Measurements from ENCODE around the gene AOC1. TPM values are rescaled to one million over a fixed set of nuclear protein-coding genes. Genes with fewer than 3 reads are reported as not detected.

AOC1 gene
- total RNA-seq, 1 experiment from 2014 or later, result not detected

- no peak for DNase-seq (ENCODE audit: extremely low read depth, low read depth)
Measured at GRCh38 chr7:150856303-150857275, 4.3 kb downstream of the AOC1 start.

DNA sequence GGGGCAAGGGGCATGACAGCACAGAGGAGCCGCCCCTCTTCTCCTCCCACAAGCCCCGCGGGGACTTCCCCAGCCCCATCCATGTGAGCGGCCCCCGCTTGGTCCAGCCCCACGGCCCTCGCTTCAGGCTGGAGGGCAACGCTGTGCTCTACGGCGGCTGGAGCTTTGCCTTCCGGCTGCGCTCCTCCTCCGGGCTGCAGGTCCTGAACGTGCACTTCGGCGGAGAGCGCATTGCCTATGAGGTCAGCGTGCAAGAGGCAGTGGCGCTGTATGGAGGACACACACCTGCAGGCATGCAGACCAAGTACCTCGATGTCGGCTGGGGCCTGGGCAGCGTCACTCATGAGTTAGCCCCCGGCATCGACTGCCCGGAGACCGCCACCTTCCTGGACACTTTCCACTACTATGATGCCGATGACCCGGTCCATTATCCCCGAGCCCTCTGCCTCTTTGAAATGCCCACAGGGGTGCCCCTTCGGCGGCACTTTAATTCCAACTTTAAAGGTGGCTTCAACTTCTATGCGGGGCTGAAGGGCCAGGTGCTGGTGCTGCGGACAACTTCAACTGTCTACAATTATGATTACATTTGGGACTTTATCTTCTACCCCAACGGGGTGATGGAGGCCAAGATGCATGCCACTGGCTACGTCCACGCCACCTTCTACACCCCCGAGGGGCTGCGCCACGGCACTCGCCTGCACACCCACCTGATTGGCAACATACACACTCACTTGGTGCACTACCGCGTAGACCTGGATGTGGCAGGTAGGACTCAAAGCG, 5.1 kb downstream of the AOC1 start:
- no peak for DNase-seq (ENCODE audit: extremely low read depth, low read depth)

GRCh38 chr7:150858236-150859197, 6.2 kb downstream of the AOC1 start:
- no peak for DNase-seq (ENCODE audit: extremely low read depth, low read depth)

- no peak for DNase-seq (ENCODE audit: extremely low read depth, low read depth)
Measured at GRCh38 chr7:150860291-150860977, 8.1 kb downstream of the AOC1 start.

- DNase-seq (ENCODE audit: extremely low read depth, low read depth), result no peak
Measured at GRCh38 chr7:150860978-150861295, 8.6 kb downstream of the AOC1 start.

GRCh38 chr7:150862356-150862755, 10.0 kb downstream of the AOC1 start:
- DNase-seq (ENCODE audit: extremely low read depth, low read depth), result no peak

GRCh38 chr7:150863946-150864345, 11.6 kb downstream of the AOC1 start:
- no peak for DNase-seq (ENCODE audit: extremely low read depth, low read depth)

DNA sequence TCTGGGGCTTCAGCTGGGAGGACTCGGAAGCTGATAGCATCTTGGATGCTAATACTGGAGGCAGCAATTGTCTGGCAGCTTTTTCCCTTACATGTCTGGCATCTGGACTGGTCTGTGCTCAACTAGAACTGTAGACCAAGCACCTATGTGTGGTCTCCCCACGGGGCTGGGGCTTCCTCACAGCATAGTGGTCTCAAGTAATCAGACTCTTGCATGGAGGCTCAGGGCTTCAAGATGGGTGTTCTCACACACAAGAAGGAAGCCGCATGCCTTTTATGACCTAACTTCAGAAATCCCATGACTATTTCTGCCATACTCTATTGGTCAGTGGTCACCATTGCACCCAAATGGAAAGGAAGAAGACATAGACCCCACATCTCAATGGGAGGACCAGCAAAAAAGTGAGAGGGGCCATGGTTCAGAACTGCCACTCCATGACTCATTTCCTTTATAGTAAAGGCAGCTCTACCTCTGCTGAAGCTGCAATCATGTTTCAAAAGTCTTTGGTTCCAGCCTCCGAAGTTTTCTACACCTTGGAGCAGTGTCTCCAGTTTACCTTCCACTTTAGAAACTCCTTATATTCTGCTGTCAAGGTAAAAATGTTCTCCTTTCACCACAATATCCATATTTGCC, 14.7 kb downstream of the AOC1 start:
- DNase-seq (ENCODE audit: extremely low read depth, low read depth), result no peak

- no peak for DNase-seq (ENCODE audit: extremely low read depth, low read depth)
Measured at GRCh38 chr7:150867605-150868004, 15.3 kb downstream of the AOC1 start.

DNA sequence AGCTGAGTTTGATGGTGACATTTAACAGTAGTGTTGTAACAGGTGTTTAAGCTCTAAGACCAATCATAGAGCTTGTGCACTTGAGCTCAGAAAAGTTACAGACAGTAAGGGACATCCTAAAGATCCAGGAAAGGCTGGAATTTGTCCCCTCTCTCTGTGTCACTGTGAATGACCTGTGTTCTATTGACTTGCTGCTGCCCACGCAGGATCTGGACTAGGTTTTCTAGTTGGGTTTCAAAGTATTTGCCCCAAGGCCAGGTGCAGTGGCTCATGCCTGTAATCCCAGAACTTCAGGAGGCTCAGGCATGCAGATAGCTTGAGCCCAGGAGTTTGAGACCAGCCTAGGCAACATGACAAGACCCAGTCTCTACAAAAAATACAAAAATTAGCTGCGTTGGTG, 17.1 kb downstream of the AOC1 start:
- DNase-seq (ENCODE audit: extremely low read depth, low read depth), result no peak

DNA sequence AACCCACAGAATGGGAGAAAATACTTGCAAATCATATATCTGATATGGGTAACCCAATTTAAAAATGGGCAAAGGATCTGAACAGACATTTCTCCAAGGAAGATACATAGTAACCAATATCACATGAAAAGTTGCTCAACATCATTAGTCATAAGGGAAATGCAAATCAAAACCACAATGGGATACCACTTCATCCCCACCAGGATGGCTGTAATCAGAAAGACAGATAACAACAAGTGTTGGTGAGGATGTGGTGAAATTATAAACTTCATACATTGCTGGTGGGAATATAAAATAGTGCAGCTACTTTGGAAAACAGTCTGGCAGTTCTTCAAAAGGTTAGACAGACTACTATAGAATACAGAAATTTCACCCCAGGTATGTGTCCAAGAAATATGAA, 19.3 kb downstream of the AOC1 start:
- DNase-seq (ENCODE audit: extremely low read depth, low read depth), result no peak

GRCh38 chr7:150874401-150875198, 22.3 kb downstream of the AOC1 start:
- DNase-seq (ENCODE audit: extremely low read depth, low read depth), result no peak

- DNase-seq (ENCODE audit: extremely low read depth, low read depth), result no peak
Measured at GRCh38 chr7:150875791-150876190, 23.5 kb downstream of the AOC1 start.

DNA sequence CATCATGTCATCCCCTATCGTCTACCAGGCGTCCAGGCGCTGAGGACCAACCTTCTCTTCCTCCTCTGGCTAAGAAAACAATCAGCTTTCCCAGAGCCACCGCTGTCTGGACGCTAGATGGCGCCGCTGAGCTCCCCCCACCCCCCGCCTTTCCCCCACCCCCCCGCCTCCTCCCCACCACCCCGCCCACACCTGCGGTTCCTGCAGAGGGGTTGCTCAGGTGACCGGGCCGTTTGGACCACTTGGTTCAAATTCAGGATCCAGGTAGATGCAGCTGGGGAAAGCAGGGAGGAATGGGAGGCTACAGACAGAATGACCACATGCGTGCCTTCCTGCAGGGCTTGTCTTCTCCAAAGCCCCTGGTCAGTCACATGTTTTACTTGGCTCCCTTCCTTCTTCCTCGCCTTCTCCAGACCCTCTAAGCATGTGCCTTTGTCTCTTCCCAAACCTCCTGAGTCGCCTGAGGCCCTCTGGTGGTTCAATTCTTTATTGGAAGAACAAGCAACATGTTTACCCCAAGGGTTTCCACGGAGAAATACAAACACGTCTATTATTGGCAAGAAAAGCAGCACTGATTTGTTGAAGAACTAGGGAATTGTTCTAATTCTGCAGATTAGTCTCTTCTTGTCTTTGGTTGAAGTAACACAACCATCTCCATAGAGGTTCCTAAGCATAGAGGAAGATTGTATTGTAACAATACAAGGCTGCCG, 24.7 kb downstream of the AOC1 start:
- DNase-seq (ENCODE audit: extremely low read depth, low read depth), result peak; percentile 31

- DNase-seq (ENCODE audit: extremely low read depth, low read depth), result no peak
Measured at GRCh38 chr7:150877536-150877935, 25.2 kb downstream of the AOC1 start.

DNA sequence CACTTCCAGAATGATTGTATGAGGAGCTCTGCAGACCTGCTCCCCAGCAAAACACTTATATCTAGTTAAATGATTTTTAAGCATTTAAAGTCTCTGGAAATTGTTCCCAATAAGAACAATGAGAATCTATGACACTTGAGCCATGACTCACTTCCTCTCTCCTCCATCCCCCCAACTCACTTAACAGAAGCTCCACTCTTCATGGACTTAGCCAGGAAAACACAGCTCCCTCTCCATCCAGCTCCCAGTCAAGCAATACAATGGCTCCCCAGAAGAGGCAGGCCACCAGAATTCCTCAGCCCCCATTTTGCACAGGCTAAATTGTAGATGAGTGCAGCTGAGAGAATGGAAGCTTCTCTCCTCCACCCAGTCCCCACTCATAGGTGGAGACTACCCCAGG, 27.0 kb downstream of the AOC1 start:
- DNase-seq (ENCODE audit: extremely low read depth, low read depth), result no peak

DNA sequence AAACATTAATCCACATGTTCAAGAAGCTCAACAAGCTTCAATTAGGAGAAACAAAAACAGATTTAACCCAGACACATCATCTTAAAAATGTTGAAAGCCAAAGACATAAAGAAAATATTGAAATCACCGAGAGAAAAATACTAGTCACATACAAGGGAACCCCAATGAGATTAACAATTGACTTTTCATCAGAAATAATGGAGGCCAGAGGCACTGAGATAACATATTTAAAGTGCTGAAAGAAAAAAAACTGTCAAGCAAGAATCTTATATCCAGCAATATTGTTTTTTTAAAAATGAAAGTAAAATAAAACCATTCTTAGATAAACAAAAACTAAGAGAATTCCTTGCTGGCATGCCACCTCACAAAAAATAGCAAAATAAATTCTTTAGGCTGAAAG, 28.9 kb downstream of the AOC1 start:
- no peak for DNase-seq (ENCODE audit: extremely low read depth, low read depth)
